KMS-11 (cell line): ENCODE measurements around the gene IDI2.

Experiments
- H2AFZ ChIP-seq: fragments of 200-600 bp; sonication (generic); 2 replicates; pipeline ENCODE4 v1.6.1; 2016; ENCODE audit warnings: antibody characterized with exemption, mixed run types, low read depth
- H3K27ac ChIP-seq: fragments of 200-600 bp; sonication (generic); 2 replicates; pipeline ENCODE4 v1.6.1; 2016; ENCODE audit warnings: mild to moderate bottlenecking, mixed run types
- H3K27me3 ChIP-seq: fragments of 200-600 bp; sonication (generic); 2 replicates; pipeline ENCODE4 v1.6.1; 2017; ENCODE audit warnings: mild to moderate bottlenecking, low read depth, mixed run types, moderate library complexity; ENCODE audit not compliant: insufficient read depth
- H3K36me3 ChIP-seq: fragments of 200-600 bp; sonication (generic); 2 replicates; pipeline ENCODE4 v1.6.1; 2017; ENCODE audit warnings: mild to moderate bottlenecking, mixed run types; ENCODE audit not compliant: insufficient read depth
- H3K4me1 ChIP-seq: fragments of 200-600 bp; sonication (generic); 2 replicates; pipeline ENCODE4 v1.6.1; 2016; ENCODE audit warnings: mild to moderate bottlenecking, low read depth, mixed run types; ENCODE audit not compliant: poor library complexity, severe bottlenecking
- H3K4me2 ChIP-seq: fragments of 200-600 bp; sonication (generic); 2 replicates; pipeline ENCODE4 v1.7.0; 2016; ENCODE audit warnings: mild to moderate bottlenecking, mixed run types
- H3K4me3 ChIP-seq: fragments of 200-600 bp; sonication (generic); IDR thresholded peaks from 2 replicates; pipeline ENCODE4 v1.6.1; 2017; ENCODE audit warnings: low read depth, low read length, mixed read lengths; ENCODE audit not compliant: insufficient read depth
- H3K79me2 ChIP-seq: fragments of 200-600 bp; sonication (generic); 2 replicates; pipeline ENCODE4 v1.6.1; 2016; ENCODE audit warnings: low read depth, mixed run types; ENCODE audit not compliant: insufficient read depth
- H3K9ac ChIP-seq: fragments of 200-600 bp; sonication (generic); 2 replicates; pipeline ENCODE4 v1.6.1; 2016; ENCODE audit warnings: mild to moderate bottlenecking, mixed run types
- H4K20me1 ChIP-seq: fragments of 200-600 bp; sonication (generic); 2 replicates; pipeline ENCODE4 v1.6.1; 2016; ENCODE audit warnings: mild to moderate bottlenecking, mixed run types; ENCODE audit not compliant: insufficient read depth
- TF ChIP-seq, protein P1 (sequence below): fragments of 200-600 bp; sonication (generic); conservative IDR thresholded peaks from 2 replicates; pipeline ENCODE4 v1.6.1; 2017; ENCODE audit warnings: low read depth, mild to moderate bottlenecking, antibody characterized with exemption, low read length, moderate library complexity, mixed read lengths

Gene IDI2

GRCh38 chr10:1003884-1004670 is 21.6 kb downstream of the IDI2 start:
- no peak overlapping the region for H3K9ac ChIP-seq
- H3K4me3 ChIP-seq: no peak overlapping the region
- peaks cover 41% of the 10 kb centered on the region; the same call in 1 of the 2 replicates for H3K79me2 ChIP-seq
- TF ChIP-seq, protein P1, sequence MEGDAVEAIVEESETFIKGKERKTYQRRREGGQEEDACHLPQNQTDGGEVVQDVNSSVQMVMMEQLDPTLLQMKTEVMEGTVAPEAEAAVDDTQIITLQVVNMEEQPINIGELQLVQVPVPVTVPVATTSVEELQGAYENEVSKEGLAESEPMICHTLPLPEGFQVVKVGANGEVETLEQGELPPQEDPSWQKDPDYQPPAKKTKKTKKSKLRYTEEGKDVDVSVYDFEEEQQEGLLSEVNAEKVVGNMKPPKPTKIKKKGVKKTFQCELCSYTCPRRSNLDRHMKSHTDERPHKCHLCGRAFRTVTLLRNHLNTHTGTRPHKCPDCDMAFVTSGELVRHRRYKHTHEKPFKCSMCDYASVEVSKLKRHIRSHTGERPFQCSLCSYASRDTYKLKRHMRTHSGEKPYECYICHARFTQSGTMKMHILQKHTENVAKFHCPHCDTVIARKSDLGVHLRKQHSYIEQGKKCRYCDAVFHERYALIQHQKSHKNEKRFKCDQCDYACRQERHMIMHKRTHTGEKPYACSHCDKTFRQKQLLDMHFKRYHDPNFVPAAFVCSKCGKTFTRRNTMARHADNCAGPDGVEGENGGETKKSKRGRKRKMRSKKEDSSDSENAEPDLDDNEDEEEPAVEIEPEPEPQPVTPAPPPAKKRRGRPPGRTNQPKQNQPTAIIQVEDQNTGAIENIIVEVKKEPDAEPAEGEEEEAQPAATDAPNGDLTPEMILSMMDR: no peak
- H2AFZ ChIP-seq: no peak overlapping the region
- H3K4me1 ChIP-seq: no peaks in the 10 kb centered on the region
- H3K36me3 ChIP-seq: peaks cover 78% of the 10 kb centered on the region
- H4K20me1 ChIP-seq: no peaks in the 10 kb centered on the region
- no peak overlapping the region for H3K27ac ChIP-seq
- no peak overlapping the region for H3K4me2 ChIP-seq
- no peaks in the 10 kb centered on the region for H3K27me3 ChIP-seq

DNA sequence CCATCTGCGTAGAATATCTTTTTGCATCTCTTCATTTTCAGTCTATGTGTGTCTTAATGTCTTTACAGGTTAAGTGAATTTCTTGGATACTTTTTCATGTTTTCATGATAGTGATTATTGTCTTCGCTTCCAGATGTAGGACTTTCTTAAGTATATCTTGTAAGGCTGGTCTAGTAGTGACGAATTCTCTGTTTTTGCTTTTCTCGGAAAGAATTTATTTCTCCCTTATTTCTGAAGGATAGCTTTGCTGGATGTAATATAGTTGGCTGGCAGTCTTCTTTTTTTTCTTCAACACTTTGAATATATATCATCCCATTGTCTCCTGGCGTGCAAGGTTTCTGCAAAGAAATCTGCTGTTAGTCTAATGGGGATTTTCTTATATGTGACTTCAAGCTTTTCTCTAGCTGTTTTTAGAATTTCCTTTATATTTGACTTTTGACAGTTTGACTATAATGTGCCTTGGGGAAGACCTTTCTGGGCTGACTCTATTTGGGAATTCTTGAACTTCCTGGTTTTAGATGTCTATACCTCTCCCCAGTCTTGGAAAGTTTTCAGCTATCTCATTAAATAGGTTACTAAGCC is 23.1 kb downstream of the IDI2 start:
- H3K4me1 ChIP-seq: no peaks in the 10 kb centered on the region
- H3K79me2 ChIP-seq: peaks cover 46% of the 10 kb centered on the region; the same call in 1 of the 2 replicates
- no peaks in the 10 kb centered on the region for H4K20me1 ChIP-seq
- H2AFZ ChIP-seq: no peak overlapping the region
- no peak overlapping the region for H3K27ac ChIP-seq
- no peak overlapping the region for H3K9ac ChIP-seq
- peaks cover 73% of the 10 kb centered on the region for H3K36me3 ChIP-seq
- no peaks in the 10 kb centered on the region for H3K27me3 ChIP-seq
- no peak overlapping the region for H3K4me3 ChIP-seq
- no peak overlapping the region for H3K4me2 ChIP-seq
- TF ChIP-seq, protein P1: no peak

GRCh38 chr10:997266-998022 is 28.2 kb downstream of the IDI2 start:
- Histone ChIP-seq H3K4me2 (no peak overlapping the region), H3K27ac (no peak overlapping the region), H3K79me2 (peaks cover 61% of the 10 kb centered on the region), H4K20me1 (peaks cover 13% of the 10 kb centered on the region; the same call in 1 of the 2 replicates), H2AFZ (no peak overlapping the region), H3K4me3 (no peak overlapping the region), H3K36me3 (peaks cover 74% of the 10 kb centered on the region), H3K27me3 (no peaks in the 10 kb centered on the region), H3K9ac (no peak overlapping the region), H3K4me1 (no peaks in the 10 kb centered on the region)
- TF ChIP-seq, protein P1: no peak

DNA sequence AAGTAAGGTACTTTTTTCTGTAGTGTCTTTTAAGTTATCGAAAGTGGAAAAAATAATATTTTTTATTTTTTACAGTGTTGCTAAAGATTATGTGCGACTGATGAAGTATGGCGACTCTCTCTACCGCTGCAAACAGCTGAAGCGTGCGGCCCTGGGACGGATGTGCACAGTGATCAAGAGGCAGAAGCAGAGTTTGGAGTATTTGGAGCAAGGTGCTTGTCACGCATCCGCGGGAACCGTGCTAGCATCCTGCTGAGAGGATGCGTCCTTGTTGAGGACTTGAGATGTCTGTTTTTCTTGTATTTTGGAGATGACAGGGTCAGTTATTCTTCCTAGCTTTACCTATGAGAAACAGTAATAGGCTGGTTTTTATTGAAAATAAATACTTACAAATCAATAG is 29.6 kb downstream of the IDI2 start:
- Histone ChIP-seq H3K4me1 (no peaks in the 10 kb centered on the region), H3K36me3 (peaks cover 70% of the 10 kb centered on the region), H3K27me3 (no peaks in the 10 kb centered on the region), H3K9ac (no peak overlapping the region), H3K79me2 (peaks cover 68% of the 10 kb centered on the region), H4K20me1 (peaks cover 13% of the 10 kb centered on the region; the same call in 1 of the 2 replicates), H3K27ac (no peak overlapping the region), H2AFZ (no peak overlapping the region), H3K4me2 (no peak overlapping the region), H3K4me3 (no peak overlapping the region)
- TF ChIP-seq, protein P1: no peak
